SK-N-SH treated with all-trans-retinoic acid at 6 μM for 48 hours (cell line): ENCODE data around the gene FRMD4A.

Experiments
- ISL1 ChIP-seq: fragments of 250-450 bp; sonication (Bioruptor Pico); IDR thresholded peaks from 2 replicates; pipeline ENCODE4 v2.1.2; 2022; ENCODE audit warnings: mild to moderate bottlenecking, moderate library complexity
- RARB ChIP-seq: fragments of 250-450 bp; sonication (Bioruptor Pico); IDR thresholded peaks from 2 replicates; pipeline ENCODE4 v1.8.0; 2021; ENCODE audit warnings: mild to moderate bottlenecking, moderate library complexity
- TCF4 ChIP-seq: fragments of 250-450 bp; sonication (Bioruptor Pico); IDR thresholded peaks from 2 replicates; pipeline ENCODE4 v1.8.0; 2021; ENCODE audit warnings: mild to moderate bottlenecking, moderate library complexity, borderline replicate concordance
- ZNF70 ChIP-seq: fragments of 450-650 bp; formaldehyde crosslinking; IDR thresholded peaks from 2 replicates; pipeline ENCODE4 v1.5.0; 2020; ENCODE audit warnings: mild to moderate bottlenecking, moderate library complexity
- ZNF8 ChIP-seq: fragments of 450-650 bp; formaldehyde crosslinking; IDR thresholded peaks from 2 replicates; pipeline ENCODE4 v1.5.0; 2020; ENCODE audit warnings: mild to moderate bottlenecking, moderate library complexity
- TF ChIP-seq, protein P1 (sequence below): fragments of 250-450 bp; sonication (Bioruptor Pico); IDR thresholded peaks from 2 replicates; pipeline ENCODE4 v1.5.1; 2021; ENCODE audit warnings: mild to moderate bottlenecking, moderate library complexity
- TF ChIP-seq, protein P2 (sequence below): fragments of 250-450 bp; sonication (Bioruptor Pico); IDR thresholded peaks from 2 replicates; pipeline ENCODE4 v1.5.1; 2020; ENCODE audit warnings: low read depth, mild to moderate bottlenecking, moderate library complexity

DNA sequence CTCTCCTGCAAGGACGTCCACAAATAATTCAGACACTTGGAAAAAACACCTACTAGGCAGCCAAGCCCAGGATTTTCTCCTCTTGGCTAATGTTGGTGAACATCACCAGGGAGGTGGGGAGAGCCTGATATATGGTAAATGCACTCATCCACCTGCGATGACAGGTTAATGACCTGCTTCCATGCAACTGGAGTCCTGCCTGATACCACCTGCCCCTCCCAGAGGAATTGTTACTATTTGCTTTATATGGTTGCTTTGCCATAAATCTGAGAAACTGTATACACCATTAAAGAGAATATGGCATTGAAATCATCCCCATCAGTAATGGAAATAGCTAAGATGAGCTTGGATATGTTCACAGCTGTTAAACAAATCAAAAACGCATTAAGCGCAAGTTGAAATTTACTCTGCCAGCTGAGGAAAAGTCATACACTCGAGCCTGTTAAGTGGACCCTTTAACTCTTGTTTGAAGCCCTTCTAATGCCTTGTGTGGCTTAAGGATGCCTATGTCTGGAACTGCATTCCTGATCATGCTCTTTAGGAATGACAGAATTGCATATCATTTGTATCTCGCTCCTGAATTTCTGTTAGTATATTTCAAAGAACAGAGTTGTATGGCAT is 535.6 kb downstream of the FRMD4A start:
- TF ChIP-seq ZNF8 (no peak), ZNF70 (CRISPR knock-in tag) (no peak), TCF4 (CRISPR knock-in tag) (no peak), RARB (CRISPR knock-in tag) (no peak), ISL1 (CRISPR knock-in tag) (no peak)
- TF ChIP-seq, protein P1, sequence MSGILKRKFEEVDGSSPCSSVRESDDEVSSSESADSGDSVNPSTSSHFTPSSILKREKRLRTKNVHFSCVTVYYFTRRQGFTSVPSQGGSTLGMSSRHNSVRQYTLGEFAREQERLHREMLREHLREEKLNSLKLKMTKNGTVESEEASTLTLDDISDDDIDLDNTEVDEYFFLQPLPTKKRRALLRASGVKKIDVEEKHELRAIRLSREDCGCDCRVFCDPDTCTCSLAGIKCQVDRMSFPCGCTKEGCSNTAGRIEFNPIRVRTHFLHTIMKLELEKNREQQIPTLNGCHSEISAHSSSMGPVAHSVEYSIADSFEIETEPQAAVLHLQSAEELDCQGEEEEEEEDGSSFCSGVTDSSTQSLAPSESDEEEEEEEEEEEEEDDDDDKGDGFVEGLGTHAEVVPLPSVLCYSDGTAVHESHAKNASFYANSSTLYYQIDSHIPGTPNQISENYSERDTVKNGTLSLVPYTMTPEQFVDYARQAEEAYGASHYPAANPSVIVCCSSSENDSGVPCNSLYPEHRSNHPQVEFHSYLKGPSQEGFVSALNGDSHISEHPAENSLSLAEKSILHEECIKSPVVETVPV, result no peak
- TF ChIP-seq, protein P2, sequence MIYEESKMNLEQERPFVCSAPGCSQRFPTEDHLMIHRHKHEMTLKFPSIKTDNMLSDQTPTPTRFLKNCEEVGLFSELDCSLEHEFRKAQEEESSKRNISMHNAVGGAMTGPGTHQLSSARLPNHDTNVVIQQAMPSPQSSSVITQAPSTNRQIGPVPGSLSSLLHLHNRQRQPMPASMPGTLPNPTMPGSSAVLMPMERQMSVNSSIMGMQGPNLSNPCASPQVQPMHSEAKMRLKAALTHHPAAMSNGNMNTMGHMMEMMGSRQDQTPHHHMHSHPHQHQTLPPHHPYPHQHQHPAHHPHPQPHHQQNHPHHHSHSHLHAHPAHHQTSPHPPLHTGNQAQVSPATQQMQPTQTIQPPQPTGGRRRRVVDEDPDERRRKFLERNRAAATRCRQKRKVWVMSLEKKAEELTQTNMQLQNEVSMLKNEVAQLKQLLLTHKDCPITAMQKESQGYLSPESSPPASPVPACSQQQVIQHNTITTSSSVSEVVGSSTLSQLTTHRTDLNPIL (CRISPR knock-in tag), result no peak
